Skeletal muscle tissue (tissue), 5 donors: Measurements from ENCODE around the gene ACAP3. TPM values are rescaled to one million over a fixed set of nuclear protein-coding genes. Genes with fewer than 3 reads are reported as not detected.

Experiments used
- H3K27ac ChIP-seq: one replicate; pipeline ENCODE4 v1.7.0; 2013; ENCODE audit warnings: mild to moderate bottlenecking, low read depth, low read length, inconsistent platforms
- H3K27me3 ChIP-seq, 3 donors: one replicate each; pipeline ENCODE4 v1.7.0; 2013; ENCODE audit warnings: low read length in 3 of 3; ENCODE audit not compliant: control insufficient read depth in 3 of 3, insufficient read depth in 3 of 3
- H3K36me3 ChIP-seq, 3 donors: one replicate each; pipeline ENCODE4 v1.7.0; 2013; ENCODE audit warnings: low read length in 3 of 3; ENCODE audit not compliant: control insufficient read depth in 3 of 3, insufficient read depth in 3 of 3
- H3K4me1 ChIP-seq, 3 donors: one replicate each; pipeline ENCODE4 v1.7.0; 2013; ENCODE audit warnings: low read length in 3 of 3, mild to moderate bottlenecking in 3 of 3; ENCODE audit not compliant: control insufficient read depth in 3 of 3, insufficient read depth in 3 of 3
- H3K4me3 ChIP-seq, 3 donors: one replicate each; pipeline ENCODE4 v1.7.0; 2013; ENCODE audit warnings: low read length in 3 of 3
- H3K9ac ChIP-seq, 3 donors: one replicate each; pipeline ENCODE4 v1.7.0; 2013; ENCODE audit warnings: low read length in 3 of 3, mild to moderate bottlenecking in 3 of 3, moderate library complexity in 2 of 3, low read depth in 1 of 3
- H3K9me3 ChIP-seq, 3 donors: one replicate each; pipeline ENCODE4 v1.7.0; 2013; ENCODE audit warnings: low read length in 3 of 3; ENCODE audit not compliant: control insufficient read depth in 3 of 3
- small RNA-seq: library from RNA; depleted of rRNA; stranded (forward); fragments of <200 nt; gene quantifications from one replicate; pipeline ENCODE3, GENCODE V24; 2014
- total RNA-seq: library from RNA; depleted of rRNA; stranded (reverse); fragments of >200 nt; gene quantifications from one replicate; pipeline ENCODE4 v1.2.3, GENCODE V29; 2014
- donor health status: Osteomylitis.

The ACAP3 gene
- total RNA-seq, 1 donor from 2014 or later = 23.5 TPM

DNA sequence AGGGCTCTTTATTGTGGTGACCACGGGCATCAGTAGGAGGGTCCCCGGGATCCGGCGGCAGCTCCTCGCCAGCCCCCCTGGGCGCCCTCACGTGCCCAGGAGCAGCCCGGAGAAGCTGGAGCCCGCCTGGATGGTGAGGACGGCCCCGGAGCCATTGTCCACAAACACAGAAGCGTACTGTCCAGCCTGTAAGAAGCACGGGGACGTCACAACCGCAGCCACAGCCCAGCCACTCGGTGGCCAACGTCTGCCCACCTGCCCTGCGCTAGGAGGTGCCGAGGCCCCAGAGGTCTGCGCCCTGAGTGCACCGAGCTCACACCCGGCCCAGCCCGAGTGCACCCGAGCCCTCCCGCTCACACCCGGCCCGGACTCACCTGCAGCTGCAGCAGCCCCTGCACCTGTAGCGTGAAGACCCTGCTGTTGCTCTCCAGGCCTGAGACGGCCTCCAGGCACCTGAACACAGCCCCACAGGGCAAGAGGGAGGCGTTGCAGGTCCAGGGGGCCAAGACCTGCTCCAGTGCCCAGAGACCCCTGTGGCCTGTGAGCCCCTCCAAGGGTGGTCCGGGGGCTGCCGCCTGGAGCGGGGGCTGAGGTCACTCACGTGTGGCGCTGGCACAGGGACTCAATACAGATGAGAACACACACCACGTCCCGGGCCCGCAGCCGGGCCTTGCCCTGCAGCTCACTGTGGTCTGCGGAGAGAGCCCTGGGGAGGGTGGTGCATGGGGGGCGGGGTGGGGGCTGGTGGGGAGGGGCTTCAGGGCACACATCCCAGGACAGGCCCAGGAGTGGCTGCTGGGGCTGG, 65.1 kb downstream of the ACAP3 start:
- Histone ChIP-seq H3K9ac (no peak overlapping the region), H3K9me3 (no peaks in the 10 kb centered on the region), H3K27ac (no peak overlapping the region), H3K36me3 (no peaks in the 10 kb centered on the region), H3K4me3 (no peak overlapping the region), H3K4me1 (peaks cover 3 to 9% (median 4%) of the 10 kb centered on the region in 3 donors), H3K27me3 (peaks cover 35 to 59% (median 52%) of the 10 kb centered on the region in 3 donors)

Small RNA genes within 50 kb of the gene (small RNA-seq; reads per million reads assigned to genes)
- 0.07 reads per million for gene MIR6726

Other genes starting within 250 kb of the ACAP3 start
- not detected for gene RNF223, start 233.6 kb downstream of the ACAP3 start, total RNA-seq
- 2.1 TPM for gene C1orf159, start 191.8 kb downstream of the ACAP3 start, total RNA-seq
- not detected for gene TTLL10, start 134.1 kb downstream of the ACAP3 start, total RNA-seq
- 1.6 TPM for gene TNFRSF18, start 101.3 kb downstream of the ACAP3 start, total RNA-seq
- 0.52 TPM for gene TNFRSF4, start 93.8 kb downstream of the ACAP3 start, total RNA-seq
- 28.2 TPM for gene SDF4, start 75.9 kb downstream of the ACAP3 start, total RNA-seq
- 10.4 TPM for gene B3GALT6, start 75.7 kb downstream of the ACAP3 start, total RNA-seq
- gene C1QTNF12, start 61.2 kb downstream of the ACAP3 start, total RNA-seq = 1.0 TPM
- 28.7 TPM for gene UBE2J2, start 34.1 kb downstream of the ACAP3 start, total RNA-seq
- 0.52 TPM for gene SCNN1D, start 27.5 kb downstream of the ACAP3 start, total RNA-seq
- 4.7 TPM for gene PUSL1, start 667 bp upstream of the ACAP3 start, total RNA-seq
- 27.1 TPM for gene INTS11, start 16.7 kb upstream of the ACAP3 start, total RNA-seq
- gene CPTP, start 16.9 kb upstream of the ACAP3 start, total RNA-seq = 8.4 TPM
- 1.6 TPM for gene TAS1R3, start 23.4 kb upstream of the ACAP3 start, total RNA-seq
- gene DVL1, start 41.5 kb upstream of the ACAP3 start, total RNA-seq = 44.9 TPM
- 60.0 TPM for gene MXRA8, start 50.6 kb upstream of the ACAP3 start, total RNA-seq
- gene AURKAIP1, start 67.3 kb upstream of the ACAP3 start, total RNA-seq = 51.7 TPM
- 55.3 TPM for gene CCNL2, start 91.4 kb upstream of the ACAP3 start, total RNA-seq
- gene MRPL20, start 99.4 kb upstream of the ACAP3 start, total RNA-seq = 75.7 TPM
- gene ANKRD65, start 113.3 kb upstream of the ACAP3 start, total RNA-seq = 5.7 TPM
- gene VWA1, start 127.8 kb upstream of the ACAP3 start, total RNA-seq = 11.0 TPM
- gene ATAD3C, start 141.8 kb upstream of the ACAP3 start, total RNA-seq = not detected
- 16.7 TPM for gene ATAD3B, start 163.8 kb upstream of the ACAP3 start, total RNA-seq
- gene ATAD3A, start 204.2 kb upstream of the ACAP3 start, total RNA-seq = 6.8 TPM
- 2.1 TPM for gene TMEM240, start 232.7 kb upstream of the ACAP3 start, total RNA-seq